ENCODE measurements around the gene TMEM258.

TMEM258 gene

DNA sequence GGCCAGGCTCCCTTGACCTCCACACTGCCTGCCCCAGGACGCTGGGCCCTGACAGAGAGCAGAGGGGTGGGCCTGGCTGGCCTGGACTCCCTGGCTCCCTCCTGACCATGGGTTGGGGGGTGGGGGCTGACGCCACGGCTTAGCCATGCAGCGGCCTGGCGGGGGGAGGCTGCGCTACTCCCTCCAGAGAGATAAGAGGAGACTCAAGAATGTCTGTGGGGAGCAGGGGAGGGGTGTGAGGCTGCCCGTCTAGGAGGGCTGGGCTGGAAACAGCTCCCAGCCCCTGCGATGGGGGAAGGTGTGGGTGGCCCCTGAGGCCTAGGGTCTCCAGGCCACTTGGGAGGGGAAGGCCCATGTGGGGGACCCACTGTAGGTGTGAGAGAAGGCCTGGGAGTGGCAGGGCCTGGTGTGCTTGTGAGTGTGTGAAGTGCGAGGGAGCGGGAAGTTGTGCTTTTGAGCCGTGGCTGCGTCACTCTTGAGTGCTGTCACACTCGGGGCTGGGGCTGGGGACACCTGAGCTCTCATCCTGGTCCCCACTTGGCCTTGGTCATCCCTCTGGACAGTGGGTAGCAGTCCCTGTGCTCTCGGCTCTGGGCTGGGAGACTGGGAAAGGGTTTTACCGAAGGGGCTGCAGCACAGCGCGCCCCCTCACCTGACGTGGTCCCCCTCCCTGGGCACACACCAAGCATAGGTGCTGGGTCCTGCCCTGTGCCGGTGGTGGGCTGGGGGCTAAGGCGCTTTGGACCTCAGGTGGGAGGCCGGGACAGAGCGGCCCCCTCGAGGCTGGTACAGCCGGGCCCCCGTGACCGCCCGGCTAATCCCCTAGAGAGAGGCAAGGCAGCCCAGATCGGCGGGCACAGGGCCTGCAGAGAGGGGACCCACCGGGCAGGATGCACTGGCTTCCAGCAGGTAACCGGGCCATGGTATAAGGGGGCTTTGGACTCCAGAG is 37.6 kb downstream of the TMEM258 start:
- no peak for DNase-seq

DNA sequence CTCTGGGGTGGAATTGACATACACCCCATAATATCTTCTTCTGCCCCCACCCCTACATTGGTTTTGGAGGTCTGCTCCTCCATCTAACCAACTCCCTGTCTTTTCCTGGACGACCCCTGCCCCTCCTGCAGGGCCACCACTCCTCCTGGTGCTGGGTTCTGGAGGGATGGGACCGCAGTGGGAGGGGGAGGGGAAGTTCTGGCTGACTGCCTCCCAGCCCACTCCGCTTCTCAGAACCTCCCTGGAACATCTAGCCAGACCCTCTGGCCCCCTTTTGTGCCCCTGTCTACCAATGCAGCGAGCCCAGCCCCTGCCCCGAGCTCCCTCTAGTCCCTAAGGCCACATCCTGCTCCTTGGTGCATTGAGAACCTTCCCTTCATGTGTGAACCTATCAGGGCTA is 38.7 kb downstream of the TMEM258 start:
- DNase-seq, result no peak

DNA sequence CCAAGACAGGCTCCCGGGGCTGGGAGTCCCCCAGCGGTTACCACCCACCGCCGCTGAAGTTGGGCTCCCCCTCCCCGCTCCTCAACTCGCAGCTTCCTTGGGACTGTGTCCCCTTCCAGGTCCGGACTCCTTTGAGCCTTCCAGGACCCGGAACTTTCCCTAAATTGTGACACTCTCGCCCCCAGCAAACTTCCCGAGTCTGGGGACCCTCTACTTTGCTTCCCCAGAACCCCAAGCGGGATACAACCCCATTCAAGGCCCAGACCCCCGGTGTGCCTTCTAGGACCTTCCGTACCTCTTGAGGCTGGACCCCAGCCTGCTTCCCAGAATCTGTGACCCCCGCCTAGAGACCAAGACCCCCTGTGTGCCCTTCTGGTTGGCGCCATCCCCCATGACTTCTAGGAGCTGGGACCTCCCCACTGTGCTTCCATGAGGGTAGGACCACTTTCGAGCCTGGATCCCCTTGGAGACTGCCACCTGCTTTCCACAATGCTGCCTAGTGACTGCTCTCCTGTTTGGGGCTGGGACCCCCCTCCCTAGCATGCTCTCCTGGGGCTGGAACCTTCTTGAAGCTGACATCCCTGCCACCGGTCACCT is 39.4 kb downstream of the TMEM258 start:
- DNase-seq, result no peak

DNA sequence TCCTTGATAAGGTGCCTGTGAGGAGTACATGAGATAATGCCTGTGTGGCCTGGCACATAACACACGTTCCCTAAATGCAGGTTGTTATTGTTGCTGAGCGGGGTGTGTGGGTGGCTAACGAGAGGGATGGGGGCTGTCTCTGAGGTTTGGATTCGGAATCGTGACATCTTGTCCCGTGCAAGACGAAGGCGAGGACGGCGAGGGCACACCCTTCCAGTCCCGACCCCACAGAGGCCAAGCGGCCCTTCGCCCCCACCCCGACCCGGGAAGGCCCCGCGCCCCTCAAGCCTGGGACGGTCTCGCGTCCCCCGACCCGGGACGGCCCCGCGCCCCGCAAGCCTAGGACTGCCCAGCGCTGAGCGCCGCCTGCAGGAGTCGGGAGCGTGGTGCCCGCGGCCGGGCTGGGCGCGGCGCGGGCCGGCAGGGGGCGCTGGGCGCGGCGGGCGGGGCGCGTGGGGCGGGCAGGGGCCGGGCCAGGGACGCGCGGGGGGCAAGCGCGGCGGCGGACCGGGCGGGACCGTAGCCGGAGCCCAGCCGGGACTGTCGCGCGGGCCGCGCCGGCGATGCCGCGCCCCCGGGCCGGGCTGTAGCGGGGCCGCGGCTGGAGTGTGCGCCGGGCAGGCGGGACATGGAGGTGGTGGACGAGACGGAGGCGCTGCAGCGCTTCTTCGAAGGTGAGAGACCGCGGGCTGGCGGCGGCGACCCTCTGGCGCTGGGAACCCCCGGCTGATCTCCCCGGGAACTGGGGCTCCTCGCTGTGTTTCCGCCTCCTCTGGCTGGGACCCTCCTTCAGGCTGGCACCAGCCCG is 40.1 kb downstream of the TMEM258 start, which contains the start of gene MYRF:
Gene MYRF, plus strand, starts transcription at position 520 of the 808 bp plus-strand sequence. Its CDS starts 109 bp downstream, at position 629.
- DNase-seq, result peak; percentile 76

DNA sequence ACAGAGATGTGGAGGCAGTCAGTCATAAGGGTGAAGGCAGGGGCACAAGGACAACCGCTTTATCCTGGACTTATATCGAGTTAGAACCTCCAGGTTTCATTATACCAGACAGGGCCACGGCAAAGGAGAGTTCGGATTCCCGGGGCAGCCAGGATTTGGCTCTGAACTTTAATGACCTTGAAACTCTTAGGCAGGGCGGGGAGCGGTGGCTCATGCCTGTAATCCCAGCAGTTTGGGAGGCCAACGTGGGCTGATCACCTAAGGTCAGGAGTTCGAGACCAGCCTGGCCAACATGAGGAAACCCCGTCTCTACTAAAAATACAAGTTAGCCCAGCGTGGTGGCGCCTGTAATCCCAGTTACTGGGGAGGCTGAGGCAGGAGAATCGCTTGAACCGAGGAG is 41.0 kb downstream of the TMEM258 start:
- no peak for DNase-seq

DNA sequence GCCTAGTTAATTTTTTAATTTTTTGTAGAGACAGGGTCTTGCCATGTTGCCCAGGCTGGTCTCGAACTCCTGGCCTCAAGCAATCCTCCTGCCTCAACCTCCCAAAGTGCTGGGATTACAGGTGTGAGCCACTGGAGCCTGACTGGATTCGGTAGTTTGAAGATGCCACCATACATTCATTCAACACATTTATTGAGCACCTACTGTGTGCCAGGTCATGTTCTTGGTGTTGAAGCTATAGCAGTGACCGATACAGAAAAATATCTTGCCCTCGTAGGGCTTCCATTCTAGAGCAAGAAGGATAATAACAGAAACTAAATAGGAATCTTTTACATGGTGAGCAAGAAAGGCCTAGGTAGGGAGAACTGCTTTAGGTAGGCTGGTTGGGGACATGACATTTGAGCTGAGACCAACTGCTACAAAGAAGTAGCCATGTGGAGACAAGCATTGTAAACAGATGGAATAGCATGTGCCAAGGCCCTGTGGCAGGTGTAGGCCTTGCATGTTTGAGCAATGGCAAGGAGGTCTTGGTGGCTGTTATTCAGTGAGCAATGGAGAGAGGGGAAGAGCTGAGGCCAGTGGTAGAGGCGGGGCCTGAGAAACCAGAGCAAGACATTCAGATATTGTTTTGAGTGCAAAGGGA is 41.6 kb downstream of the TMEM258 start:
- DNase-seq, result no peak

DNA sequence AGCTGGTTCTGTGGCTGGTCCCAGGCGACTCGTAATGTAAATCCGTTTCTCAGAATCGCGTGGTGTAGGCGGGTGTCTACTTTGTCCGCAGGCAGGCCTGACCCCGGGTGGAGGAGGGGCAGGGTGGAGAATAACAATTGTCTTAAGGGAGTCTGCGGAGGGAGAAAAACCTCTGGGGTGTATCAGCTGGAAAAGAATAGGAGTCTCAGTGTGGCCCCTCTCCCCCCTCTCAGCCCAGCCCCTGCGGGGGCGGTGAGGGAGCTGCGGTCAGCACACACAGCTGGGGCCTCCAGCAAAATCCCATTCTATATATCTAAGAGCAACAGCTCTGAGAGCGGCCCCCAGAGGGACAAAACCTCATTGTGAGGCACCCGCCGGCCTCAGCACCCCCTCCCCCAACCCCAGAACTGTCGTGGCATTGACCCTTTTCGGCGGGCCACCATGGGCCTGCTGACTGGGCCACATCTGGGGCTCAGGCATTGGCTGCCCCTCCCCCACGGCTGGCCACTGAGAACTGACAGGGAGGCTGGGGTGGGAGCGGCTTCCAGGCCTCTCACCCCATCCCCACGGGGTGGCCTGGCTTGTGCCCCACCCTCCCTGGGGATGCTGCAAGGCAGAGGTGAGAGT is 42.7 kb downstream of the TMEM258 start:
- peak; percentile 65 for DNase-seq

DNA sequence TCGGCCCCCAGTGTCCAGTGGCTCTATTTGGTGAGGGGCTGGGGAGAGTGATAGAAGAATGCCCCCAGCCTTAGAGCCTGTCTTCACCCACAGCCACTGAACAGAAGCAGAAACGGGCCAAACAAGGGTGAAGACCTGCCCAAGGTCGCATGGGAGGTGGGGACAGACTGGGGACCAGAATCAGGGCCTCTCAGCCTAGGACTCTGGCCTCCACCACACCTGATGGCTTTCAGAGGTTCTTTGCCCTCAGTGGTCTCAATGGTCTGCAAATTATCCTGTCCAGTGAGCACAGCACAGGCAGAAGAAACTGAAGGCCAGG is 44.5 kb downstream of the TMEM258 start:
- no peak for DNase-seq

DNA sequence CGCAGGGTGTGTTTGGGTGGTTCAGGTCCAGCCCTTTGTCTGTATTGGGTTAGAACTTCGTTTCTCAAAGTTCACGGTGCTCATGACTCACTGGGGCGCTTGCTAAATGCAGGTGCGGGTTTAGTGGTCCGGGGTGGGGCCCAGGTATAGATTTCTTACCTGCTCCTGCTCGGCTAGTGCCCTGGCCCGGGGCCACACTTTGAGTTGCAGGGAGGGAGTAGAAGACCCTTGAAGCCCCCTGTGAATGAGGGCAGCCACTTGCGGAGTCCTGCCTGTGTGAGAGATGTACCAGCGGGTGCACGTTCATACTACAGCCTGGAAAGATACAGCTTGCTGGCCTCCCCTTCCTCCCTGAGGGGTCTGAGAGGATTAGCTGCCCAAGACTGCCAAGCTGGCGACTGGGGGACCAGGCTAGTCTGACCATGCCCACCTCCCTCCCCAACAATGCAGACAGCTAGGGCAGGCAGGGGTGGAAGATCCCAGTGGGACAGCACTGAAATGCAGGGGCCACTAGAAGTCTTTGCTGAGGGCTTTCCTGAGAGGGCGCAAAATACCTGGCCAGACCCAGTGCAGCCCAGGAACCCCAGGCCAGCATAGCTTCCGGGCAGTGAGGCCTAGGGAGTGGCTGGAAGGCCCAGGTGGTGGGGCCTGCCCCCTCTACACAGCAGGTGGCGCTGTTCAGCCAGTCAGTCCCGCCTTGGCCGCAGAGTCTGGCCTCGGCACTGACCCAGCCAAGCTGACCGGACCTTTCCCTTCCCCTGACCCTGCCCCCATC is 45.0 kb downstream of the TMEM258 start:
- DNase-seq, result peak; percentile 86

DNA sequence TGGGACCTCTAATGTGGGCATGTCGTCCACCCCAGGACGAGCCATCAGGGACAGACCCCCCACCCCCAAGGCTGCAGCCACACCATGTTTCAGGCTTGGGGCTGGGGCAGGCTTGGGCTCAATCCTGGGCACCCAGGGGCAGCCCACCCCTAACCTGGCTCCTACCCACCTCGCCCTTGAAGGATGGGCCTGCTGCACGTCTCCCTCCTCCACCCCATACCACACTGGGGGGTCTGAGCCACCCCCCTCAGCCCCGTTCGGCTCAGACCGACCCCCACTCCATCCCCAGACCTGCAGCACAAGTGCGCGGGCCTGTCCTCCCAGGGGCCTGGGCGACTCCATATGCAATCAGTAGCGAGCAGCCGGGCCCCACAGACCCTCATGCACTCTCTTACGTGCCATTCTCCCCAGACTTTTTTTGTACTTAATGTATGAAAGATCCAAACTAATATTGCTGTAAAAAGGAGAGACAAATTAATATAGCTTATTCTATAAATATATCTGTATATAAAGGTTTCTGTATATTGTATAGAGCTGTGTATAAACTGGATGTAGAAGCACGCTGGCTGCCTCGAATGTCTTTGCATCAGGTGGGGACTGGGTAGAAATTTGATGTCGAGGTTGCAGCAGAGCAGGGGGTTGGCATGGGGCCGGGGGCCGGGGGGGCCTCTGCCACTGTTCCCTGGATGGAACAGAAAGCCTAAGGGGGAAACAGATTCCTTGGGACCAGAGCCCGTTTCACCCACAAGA is 45.8 kb downstream of the TMEM258 start:
- no peak for DNase-seq

DNA sequence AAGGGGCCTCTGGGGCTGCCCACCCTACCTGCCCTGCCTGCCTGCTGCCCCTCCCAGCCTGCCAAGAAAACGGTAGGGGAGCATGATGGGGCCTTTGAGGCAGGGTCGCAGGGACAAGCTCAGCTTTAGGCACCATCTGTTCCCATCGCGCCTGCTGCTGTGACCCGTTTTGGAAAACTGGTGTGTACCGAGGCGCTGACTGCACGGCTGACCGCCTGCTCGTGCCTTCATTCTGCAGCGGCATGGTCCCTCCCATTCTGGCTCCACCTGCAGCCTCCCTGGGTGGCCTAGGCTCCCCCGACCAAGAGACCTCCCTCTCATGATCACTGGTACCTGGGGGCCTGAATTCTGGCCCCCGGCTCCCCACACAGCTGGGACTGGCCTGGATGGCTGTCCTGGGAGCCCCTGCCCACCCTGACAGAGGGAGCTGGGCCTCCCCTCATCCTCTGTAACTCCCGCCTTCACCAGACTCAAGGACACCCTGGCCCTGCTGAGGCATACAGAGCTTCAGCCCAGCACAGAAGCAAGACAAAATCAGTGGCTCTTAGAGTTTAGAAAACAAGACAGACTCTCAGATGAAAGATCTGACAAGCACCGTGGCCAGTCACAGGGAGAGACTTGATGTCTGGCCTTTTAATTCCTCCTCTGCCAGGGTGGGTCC is 46.5 kb downstream of the TMEM258 start:
- DNase-seq, result peak; percentile 72

DNA sequence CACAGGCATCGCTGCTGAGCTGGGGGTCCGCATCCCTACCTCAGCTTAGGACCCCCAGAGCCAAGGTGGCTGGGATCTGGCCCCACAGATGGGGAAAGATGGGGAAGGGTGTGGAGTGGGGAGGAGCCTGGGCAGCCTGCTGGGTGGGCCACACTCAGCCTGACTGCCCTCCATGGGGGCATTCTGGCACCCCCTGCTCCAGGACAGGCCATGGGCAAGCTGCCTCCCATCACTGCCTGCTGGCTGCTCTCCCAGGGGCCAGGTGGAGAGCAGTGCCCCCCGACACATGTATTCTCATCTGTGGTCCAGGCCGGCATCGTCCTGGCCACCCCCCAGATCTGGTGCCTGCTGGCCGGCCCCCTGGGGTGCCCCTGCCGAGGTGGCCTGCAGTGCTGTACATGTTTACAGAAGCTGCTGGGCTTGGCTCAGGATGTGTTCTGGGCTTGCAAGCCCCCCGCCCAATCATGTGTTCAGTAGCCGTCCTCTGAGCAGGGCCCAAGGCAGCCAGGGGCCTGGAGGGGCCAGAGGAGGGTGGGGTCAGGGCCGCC is 47.7 kb downstream of the TMEM258 start:
- DNase-seq, result no peak

DNA sequence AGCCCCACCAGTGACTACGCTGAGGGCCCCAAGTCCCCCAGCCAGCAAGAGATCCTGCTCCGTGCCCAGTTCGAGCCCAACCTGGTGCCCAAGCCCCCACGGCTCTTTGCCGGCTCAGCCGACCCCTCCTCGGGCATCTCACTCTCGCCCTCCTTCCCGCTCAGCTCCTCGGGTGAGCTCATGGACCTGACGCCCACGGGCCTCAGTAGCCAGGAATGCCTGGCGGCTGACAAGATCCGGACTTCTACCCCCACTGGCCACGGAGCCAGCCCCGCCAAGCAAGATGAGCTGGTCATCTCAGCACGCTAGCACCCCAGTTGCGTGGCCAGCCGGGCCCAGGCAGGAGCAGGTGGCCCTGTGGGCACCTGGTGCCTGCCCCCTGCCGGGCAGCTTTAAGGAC is 48.2 kb downstream of the TMEM258 start:
- no peak for DNase-seq

DNA sequence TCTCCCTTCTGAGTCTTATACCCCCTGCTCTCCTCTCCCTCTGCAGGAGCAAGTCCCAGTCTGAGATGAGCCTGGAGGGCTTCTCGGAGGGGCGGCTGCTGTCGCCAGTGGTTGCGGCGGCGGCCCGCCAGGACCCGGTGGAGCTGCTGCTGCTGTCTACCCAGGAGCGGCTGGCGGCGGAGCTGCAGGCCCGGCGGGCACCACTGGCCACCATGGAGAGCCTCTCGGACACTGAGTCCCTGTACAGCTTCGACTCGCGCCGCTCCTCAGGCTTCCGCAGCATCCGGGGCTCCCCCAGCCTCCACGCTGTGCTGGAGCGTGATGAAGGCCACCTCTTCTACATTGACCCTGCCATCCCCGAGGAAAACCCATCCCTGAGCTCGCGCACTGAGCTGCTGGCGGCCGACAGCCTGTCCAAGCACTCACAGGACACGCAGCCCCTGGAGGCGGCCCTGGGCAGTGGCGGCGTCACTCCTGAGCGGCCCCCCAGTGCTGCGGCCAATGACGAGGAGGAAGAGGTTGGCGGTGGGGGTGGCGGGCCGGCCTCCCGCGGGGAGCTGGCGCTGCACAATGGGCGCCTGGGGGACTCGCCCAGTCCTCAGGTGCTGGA is 48.8 kb downstream of the TMEM258 start:
- DNase-seq, result no peak

DNA sequence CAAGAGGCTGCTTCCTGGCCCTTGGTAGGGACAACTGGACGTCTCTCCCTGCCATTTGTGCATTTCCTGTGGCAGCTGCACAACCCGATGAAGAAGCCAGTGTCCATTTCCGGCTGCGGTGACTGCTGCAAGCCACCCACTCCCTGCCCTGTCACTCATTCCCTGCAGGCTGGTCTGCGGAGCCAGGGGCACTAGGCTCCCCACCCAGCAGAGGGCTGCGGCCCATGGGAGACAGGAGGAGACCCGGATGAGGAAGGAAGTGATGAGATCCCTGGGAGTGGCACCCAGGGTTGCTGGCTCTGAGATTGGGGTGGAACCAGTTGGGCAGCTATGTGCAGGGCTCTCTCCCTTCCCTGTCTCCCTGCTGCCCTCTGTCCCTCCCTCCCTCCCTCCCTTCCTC is 50.0 kb downstream of the TMEM258 start:
- DNase-seq, result no peak

DNA sequence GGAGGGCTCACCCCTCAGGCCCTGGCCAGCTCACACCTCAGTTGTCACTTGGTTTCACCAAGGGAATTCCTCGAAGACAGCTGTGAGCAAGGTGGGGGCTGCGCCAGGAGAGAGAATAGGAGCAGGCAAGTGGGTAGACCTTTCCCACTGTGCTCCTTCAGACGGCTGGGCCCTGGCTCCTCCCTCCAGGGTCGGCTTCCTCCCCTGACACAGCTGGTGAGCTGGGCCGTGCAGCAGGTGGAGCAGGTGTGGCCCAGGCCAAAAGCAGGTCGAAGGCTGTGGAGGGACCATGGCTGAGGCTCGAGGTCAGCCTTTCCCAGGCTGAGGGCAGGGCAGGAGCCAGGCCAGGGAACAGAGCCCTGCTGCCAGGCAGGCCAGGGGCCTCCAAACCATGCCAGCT is 52.4 kb downstream of the TMEM258 start:
- no peak for DNase-seq

DNA sequence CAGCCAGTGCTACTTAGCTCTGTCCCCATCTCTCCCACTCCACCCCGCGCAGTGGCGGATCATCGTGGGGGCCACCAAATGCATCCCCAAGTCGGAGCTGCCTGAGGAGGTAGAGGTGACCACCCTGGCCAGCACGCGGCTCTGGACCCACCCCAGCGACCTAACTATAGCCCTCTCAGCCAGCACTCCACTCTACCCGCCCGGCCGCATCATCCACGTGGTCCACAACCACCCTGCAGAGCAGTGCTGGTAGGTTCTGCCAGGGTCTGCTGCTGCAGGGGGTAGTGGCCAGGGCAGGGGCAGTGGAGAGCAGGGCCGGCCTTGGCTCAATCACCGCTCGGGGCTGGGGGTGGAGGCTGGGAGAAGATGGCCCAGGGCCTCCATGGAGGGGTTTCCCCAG is 53.0 kb downstream of the TMEM258 start:
- DNase-seq, result no peak

Data from eye (tissue), 1 donor.